ENCODE data around the gene NSG2. TPM values are rescaled to one million over a fixed set of nuclear protein-coding genes. Genes with fewer than 3 reads are reported as not detected.

NSG2 gene
- total RNA-seq, 6 experiments from 2014 or later = 0.13 TPM; not detected in 5

GRCh38 chr5:174111287-174111973, 65.9 kb downstream of the NSG2 start:
- WGBS (ENCODE audit: insufficient coverage, low coverage, low lambda C conversion rate, missing lambda C conversion rate) = 64% methylated on average over 12 of the region's 13 CpGs

GRCh38 chr5:174115226-174115625, 69.7 kb downstream of the NSG2 start:
- ATAC-seq (no peak), DNase-seq (no peak)
- H3K9me3 ChIP-seq = no peaks in the 10 kb centered on the region
- H3K27me3 ChIP-seq = no peaks in the 10 kb centered on the region
- 80% methylated on average over 7 of the region's 7 CpGs for WGBS (ENCODE audit: insufficient coverage, low coverage, low lambda C conversion rate, missing lambda C conversion rate)
- intact Hi-C loops (cut with DNase I) = no loop called here
- no peaks in the 10 kb centered on the region for H3K4me1 ChIP-seq
- H3K4me3 ChIP-seq = no peak overlapping the region
- no peak for TF ChIP-seq POLR2A (IDR thresholded peaks at IDR 0.05)
- TF ChIP-seq CTCF (IDR thresholded peaks at IDR 0.05) = no peak
- H3K36me3 ChIP-seq = no peaks in the 10 kb centered on the region
- H3K27ac ChIP-seq = no peak overlapping the region

More at GRCh38 chr5:174111287-174111973, 65.9 kb downstream of the NSG2 start:
- H3K9me3 ChIP-seq = no peaks in the 10 kb centered on the region
- H3K36me3 ChIP-seq = no peaks in the 10 kb centered on the region
- ATAC-seq (no peak), DNase-seq (no peak)
- H3K4me3 ChIP-seq = no peak overlapping the region
- TF ChIP-seq CTCF (IDR thresholded peaks at IDR 0.05) = no peak
- TF ChIP-seq POLR2A (IDR thresholded peaks at IDR 0.05) = no peak
- H3K27ac ChIP-seq = no peak overlapping the region
- intact Hi-C loops (cut with DNase I) = no loop called here
- H3K27me3 ChIP-seq = no peaks in the 10 kb centered on the region
- no peaks in the 10 kb centered on the region for H3K4me1 ChIP-seq

GRCh38 chr5:174118823-174119467, 73.4 kb downstream of the NSG2 start:
- intact Hi-C loops (cut with DNase I) = no loop called here
- WGBS (ENCODE audit: insufficient coverage, low coverage, low lambda C conversion rate, missing lambda C conversion rate) = 59% methylated on average over 9 of the region's 9 CpGs

GRCh38 chr5:174119468-174119881, 74.0 kb downstream of the NSG2 start:
- TF ChIP-seq POLR2A (IDR thresholded peaks at IDR 0.05) = no peak
- no peak for TF ChIP-seq CTCF (IDR thresholded peaks at IDR 0.05)

More at GRCh38 chr5:174118823-174119467, 73.4 kb downstream of the NSG2 start:
- Histone ChIP-seq H3K9me3 (no peaks in the 10 kb centered on the region), H3K27me3 (no peaks in the 10 kb centered on the region), H3K4me3 (no peak overlapping the region), H3K36me3 (no peaks in the 10 kb centered on the region), H3K27ac (no peak overlapping the region), H3K4me1 (no peaks in the 10 kb centered on the region)
- TF ChIP-seq CTCF (IDR thresholded peaks at IDR 0.05) (no peak), POLR2A (IDR thresholded peaks at IDR 0.05) (no peak)
- ATAC-seq (no peak), DNase-seq (no peak)

More at GRCh38 chr5:174119468-174119881, 74.0 kb downstream of the NSG2 start:
- ATAC-seq = no peak
- no peaks in the 10 kb centered on the region for H3K9me3 ChIP-seq
- DNase-seq = no peak
- no peak overlapping the region for H3K4me3 ChIP-seq
- WGBS (ENCODE audit: insufficient coverage, low coverage, low lambda C conversion rate, missing lambda C conversion rate) = 63% methylated on average over 8 of the region's 8 CpGs
- H3K27ac ChIP-seq = no peak overlapping the region
- H3K36me3 ChIP-seq = no peaks in the 10 kb centered on the region
- intact Hi-C loops (cut with DNase I) = no loop called here
- no peaks in the 10 kb centered on the region for H3K4me1 ChIP-seq
- no peaks in the 10 kb centered on the region for H3K27me3 ChIP-seq
